Gastrocnemius medialis (tissue), 4 donors: ENCODE measurements around the gene PDLIM7.

Source experiments
- CTCF ChIP-seq, 5 experiments: fragments of 450-650 bp in 3 of 5; fragments of 200-600 bp in 2 of 5; sonication (generic) in 2 of 5; IDR thresholded peaks in 4 of 5; conservative IDR thresholded peaks in 1 of 5; 1 replicate in 4 of 5; 2 replicates in 1 of 5; pipeline ENCODE4 v1.5.1; 2016 to 2019; ENCODE audit warnings: antibody characterized with exemption in 5 of 5, mild to moderate bottlenecking in 3 of 5, moderate library complexity in 3 of 5
- POLR2A ChIP-seq, 2 donors: fragments of 450-650 bp; IDR thresholded peaks; one replicate each; pipeline ENCODE4 v1.6.1; 2017; ENCODE audit warnings: antibody characterized with exemption in 2 of 2, mild to moderate bottlenecking in 2 of 2, moderate library complexity in 2 of 2

- TF ChIP-seq CTCF (IDR thresholded peaks at IDR 0.05 in 4 of 5, conservative IDR thresholded peaks at IDR 0.05 in 1 of 5) (no peak), POLR2A (IDR thresholded peaks at IDR 0.05) (no peak)
Measured at GRCh38 chr5:177478711-177479646, 18.4 kb downstream of the PDLIM7 start.
